ENCODE measurements around the gene THOC6.

DNA sequence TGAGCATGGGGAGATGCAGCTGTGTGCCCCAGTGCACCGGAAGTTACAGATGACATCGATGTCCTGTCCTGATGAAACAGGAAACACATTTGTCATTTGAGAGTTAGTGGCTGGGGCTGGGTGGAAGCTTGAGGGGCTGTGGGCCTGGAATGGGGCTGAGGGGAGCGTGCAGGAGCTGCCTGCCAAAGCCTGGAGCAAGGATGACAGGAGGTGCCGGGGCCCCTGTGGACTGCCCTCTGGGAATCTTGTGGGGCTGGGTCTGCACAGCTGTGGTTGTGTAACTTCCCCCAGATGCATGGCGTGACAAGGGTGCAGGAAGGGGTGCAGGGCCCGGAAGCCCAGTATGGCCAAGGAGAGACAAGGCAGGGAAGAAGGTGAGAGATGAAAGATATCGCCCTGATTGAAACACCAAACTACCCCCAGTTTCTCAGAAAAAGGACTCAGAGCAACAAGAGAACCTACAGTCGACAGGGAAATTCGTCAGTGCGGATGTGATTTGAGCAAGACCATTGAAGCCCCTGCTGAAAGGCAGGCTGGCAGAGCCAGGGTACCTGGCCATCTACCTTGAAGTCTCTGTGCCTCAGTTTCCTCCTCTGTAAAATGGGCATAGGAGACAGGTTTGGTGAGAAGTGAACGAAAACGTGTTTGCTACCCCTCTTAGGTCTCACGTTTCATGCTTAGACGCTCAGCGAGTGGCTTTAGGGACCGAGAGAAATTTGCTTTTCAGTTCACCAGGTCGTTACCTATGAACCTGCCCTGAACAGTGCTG, 31.3 kb downstream of the THOC6 start:
- TF ChIP-seq, protein P1, sequence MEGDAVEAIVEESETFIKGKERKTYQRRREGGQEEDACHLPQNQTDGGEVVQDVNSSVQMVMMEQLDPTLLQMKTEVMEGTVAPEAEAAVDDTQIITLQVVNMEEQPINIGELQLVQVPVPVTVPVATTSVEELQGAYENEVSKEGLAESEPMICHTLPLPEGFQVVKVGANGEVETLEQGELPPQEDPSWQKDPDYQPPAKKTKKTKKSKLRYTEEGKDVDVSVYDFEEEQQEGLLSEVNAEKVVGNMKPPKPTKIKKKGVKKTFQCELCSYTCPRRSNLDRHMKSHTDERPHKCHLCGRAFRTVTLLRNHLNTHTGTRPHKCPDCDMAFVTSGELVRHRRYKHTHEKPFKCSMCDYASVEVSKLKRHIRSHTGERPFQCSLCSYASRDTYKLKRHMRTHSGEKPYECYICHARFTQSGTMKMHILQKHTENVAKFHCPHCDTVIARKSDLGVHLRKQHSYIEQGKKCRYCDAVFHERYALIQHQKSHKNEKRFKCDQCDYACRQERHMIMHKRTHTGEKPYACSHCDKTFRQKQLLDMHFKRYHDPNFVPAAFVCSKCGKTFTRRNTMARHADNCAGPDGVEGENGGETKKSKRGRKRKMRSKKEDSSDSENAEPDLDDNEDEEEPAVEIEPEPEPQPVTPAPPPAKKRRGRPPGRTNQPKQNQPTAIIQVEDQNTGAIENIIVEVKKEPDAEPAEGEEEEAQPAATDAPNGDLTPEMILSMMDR (IDR thresholded peaks at IDR 0.05) = no peak
- no peak for TF ChIP-seq POLR2A (IDR thresholded peaks at IDR 0.05)
- no peak for TF ChIP-seq POLR2AphosphoS5 (IDR thresholded peaks at IDR 0.05)
- TF ChIP-seq EP300 (IDR thresholded peaks at IDR 0.05; ENCODE audit: low read depth) = no peak

Data from transverse colon (tissue), 4 donors.